Measurements from ENCODE around the gene TMEM59L.

The TMEM59L gene

GRCh38 chr19:18639706-18640243 lies 27.1 kb downstream of the TMEM59L start:
- no peak for DNase-seq

- no peak for DNase-seq
Observed at GRCh38 chr19:18644196-18645034, 31.7 kb downstream of the TMEM59L start.

- no peak for DNase-seq
Observed at GRCh38 chr19:18645035-18645511, 32.4 kb downstream of the TMEM59L start.

- DNase-seq: no peak
Observed at GRCh38 chr19:18646535-18647370, 34.1 kb downstream of the TMEM59L start.

GRCh38 chr19:18647371-18647767 lies 34.7 kb downstream of the TMEM59L start:
- DNase-seq: no peak

- no peak for DNase-seq
Observed at GRCh38 chr19:18647807-18648206, 35.1 kb downstream of the TMEM59L start.

GRCh38 chr19:18648973-18649315 lies 36.3 kb downstream of the TMEM59L start:
- no peak for DNase-seq

- no peak for DNase-seq
Observed at GRCh38 chr19:18649371-18650020, 36.8 kb downstream of the TMEM59L start.

GRCh38 chr19:18650021-18650390 lies 37.3 kb downstream of the TMEM59L start:
- no peak for DNase-seq

- no peak for DNase-seq
Observed at GRCh38 chr19:18650468-18651041, 37.9 kb downstream of the TMEM59L start.

GRCh38 chr19:18651300-18651699 lies 38.6 kb downstream of the TMEM59L start:
- DNase-seq: no peak

- DNase-seq: no peak
Observed at GRCh38 chr19:18651733-18652132, 39.1 kb downstream of the TMEM59L start.

- no peak for DNase-seq
Observed at GRCh38 chr19:18653853-18654252, 41.2 kb downstream of the TMEM59L start.

- no peak for DNase-seq
Observed at GRCh38 chr19:18654469-18654868, 41.8 kb downstream of the TMEM59L start.

- no peak for DNase-seq
Observed at GRCh38 chr19:18655173-18655844, 42.6 kb downstream of the TMEM59L start.

- DNase-seq: no peak
Observed at GRCh38 chr19:18656337-18657086, 43.8 kb downstream of the TMEM59L start.

- DNase-seq: no peak
Observed at GRCh38 chr19:18657590-18658365, 45.1 kb downstream of the TMEM59L start.

- DNase-seq: no peak
Observed at GRCh38 chr19:18658366-18658855, 45.7 kb downstream of the TMEM59L start.

- DNase-seq: no peak
Observed at GRCh38 chr19:18659281-18660050, 46.8 kb downstream of the TMEM59L start.
